ENCODE data around the gene DERA.
"Not testable (repeated sequence)": the region's sequence is repeated elsewhere in the genome, so short reads cannot be mapped to it uniquely, and the experiment has no call there.

The DERA gene

DNA sequence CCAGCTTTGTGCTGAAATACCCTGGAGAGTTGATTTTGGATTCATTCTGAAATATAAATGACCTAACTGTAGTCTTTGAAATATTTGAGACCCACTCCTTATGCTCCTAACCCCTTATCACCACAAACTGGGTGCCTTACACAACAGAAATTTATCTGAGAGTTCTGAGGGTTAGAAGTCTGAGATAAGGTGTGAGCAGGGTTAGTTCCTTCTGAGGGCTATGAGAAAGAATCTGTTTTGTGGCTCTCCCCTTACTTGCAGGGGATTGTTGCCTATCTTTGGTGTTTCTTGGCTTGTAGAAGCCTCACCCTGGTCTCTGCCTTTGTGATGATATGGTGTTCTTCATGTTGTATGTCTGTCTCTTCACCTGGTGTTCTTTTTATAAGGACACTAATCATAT, 91.7 kb downstream of the DERA start:
- no peak overlapping the region for H3K4me3 ChIP-seq (ENCODE audit: low read depth, low read length)

DNA sequence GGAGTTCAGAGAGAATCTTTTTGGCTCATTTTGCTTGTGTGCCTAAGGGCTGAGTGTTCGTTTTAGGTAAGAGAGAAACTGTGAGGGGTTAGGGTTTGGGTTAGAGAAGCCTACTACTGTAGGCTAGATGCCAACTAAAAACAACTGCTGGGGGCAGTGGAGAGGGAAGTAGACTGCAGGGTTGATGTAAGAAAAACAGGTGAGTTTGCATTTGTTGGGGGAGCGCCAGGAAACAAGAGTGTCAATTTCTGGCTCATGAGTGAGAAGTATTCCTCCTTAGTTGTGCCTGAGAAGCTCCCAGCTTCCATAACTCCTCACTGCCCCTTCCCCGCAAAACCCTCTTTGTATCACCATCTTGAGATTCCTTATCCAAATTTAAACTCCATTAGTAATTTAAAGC, 92.3 kb downstream of the DERA start:
- H3K4me3 ChIP-seq (ENCODE audit: low read depth, low read length): no peak overlapping the region

DNA sequence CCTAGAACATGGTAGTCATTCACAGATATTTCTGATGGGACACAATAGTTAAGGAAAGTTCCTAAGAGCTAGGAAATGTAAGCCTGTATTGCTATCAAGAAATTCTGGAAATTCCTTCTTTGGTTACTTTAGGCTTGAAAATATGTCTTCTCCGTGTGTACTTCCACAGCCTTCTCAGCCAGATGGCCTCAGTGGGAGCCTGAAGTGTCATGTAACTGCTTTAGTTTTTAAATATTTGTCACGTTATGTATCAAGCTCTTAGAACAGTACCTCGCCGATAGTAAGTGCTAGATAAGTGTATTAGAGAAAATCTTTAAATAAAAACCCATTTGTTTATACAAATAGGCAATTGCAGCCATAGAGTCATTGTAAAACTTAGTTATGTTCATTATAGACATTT, 95.6 kb downstream of the DERA start:
- no peak overlapping the region for H3K4me3 ChIP-seq (ENCODE audit: low read depth, low read length)

DNA sequence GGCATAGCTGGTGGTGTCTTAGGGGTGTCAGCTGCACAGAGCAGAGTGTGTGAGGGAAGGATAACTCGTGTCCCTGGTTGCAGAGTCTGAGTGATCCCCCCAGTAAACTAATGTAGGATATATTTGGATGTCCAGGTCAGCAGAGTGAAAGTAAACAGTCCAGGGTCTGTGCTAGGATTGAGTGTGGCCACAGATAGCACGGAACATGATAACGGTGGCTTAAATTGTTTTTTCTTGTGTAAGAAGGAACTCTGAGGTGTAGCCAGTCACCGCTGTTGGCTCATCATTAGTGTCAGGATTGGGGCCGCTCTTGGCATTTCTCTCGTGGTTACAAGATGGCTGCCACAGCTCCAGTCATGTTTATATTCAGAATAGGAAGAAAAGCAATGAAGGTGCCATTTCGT, 97.3 kb downstream of the DERA start:
- H3K4me3 ChIP-seq (ENCODE audit: low read depth, low read length): no peak overlapping the region

DNA sequence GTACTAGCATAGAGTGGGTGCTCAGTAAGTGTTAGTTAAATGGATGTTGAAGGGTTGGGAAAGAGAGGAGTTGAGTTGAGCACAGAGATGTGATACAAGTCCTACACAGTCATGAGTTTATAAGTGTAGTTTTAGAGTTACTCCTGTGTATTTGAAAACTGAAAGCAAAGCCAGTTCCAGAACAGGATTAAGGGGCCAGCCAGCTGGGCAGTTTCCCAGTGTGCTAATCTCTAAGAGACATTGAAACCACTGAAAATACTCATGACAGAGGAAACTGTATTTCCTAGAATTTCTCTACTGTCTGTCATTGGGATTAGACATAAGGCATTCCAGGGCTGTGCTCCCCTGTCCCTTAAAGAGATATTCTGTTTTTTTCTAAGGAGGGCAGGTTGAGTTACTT, 101.0 kb downstream of the DERA start:
- no peak overlapping the region for H3K4me3 ChIP-seq (ENCODE audit: low read depth, low read length)

DNA sequence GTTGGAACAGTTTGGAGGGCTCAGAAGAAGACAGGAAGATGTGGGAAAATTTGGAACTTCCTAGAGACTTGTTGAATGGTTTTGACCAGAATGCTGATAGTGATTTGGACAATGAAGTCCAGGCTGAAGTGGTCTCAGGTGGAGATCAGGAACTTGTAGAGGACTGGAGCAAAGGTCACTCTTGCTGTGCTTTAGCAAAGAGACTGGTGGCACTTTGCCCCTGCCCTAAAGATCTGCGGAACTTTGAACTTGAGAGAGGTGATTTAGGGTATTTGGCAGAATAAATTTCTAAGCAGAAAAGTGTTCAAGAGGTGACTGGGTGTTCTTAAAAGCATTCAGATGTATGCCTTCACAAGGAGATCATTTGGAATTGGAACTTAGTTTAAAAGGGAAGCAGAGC, 102.6 kb downstream of the DERA start:
- H3K4me3 ChIP-seq (ENCODE audit: low read depth, low read length): not testable (repeated sequence)

DNA sequence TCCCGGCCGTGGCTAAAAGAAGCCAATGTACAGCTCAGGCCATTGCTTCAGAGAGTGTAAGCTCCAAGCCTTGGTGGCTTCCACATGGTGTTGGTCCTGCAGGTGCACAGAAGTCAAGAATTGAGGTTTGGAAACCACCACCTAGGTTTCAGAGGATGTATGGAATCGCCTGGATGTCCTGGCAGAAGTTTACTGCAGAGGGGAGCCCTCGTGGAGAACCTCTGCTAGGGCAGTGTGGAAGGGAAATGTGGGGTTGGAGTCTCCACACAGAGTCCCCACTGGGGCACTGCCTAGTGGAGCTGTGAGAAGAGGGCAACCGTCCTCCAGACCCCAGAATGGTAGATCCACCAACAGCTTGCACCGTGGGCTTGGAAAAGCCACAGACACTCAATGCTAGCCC, 103.3 kb downstream of the DERA start:
- H3K4me3 ChIP-seq (ENCODE audit: low read depth, low read length): not testable (repeated sequence)

DNA sequence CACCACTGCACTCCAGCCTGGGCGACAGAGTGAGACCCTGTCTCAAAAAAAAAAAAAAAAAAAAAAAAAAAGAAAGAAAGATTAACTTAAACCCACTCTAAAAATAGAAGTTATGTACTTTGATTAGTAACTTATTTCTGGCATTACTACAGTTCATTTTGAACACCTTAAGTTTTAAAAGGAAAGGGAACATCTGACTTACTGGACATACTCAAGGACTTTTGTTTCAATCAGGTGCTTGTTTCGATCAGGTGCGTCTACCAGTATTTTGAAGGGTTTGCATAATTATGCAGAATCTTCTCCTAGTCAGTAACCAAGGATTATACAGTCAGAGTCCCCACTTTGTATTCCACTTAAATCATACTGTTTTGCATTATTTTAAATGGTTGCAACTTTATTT, 105.6 kb downstream of the DERA start:
- H3K4me3 ChIP-seq (ENCODE audit: low read depth, low read length): no peak overlapping the region

DNA sequence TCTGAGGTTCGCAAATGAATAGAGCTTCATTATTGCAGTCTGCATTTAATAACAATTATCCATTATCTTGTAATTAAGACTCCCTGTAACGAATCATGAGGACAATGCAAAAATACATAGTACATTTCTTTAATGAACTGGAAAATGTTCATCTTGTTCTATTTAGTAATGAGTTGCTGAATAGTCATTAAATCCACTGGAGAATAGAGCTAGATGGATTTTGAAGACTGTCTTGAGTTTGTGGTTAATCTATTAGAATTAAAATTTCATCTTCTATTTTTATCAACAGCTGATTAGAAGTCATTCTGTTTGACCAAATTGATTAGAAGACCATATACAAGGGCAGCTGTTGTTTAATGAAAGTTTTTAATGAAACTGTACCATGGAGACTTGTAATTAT, 107.2 kb downstream of the DERA start:
- H3K4me3 ChIP-seq (ENCODE audit: low read depth, low read length): no peak overlapping the region

DNA sequence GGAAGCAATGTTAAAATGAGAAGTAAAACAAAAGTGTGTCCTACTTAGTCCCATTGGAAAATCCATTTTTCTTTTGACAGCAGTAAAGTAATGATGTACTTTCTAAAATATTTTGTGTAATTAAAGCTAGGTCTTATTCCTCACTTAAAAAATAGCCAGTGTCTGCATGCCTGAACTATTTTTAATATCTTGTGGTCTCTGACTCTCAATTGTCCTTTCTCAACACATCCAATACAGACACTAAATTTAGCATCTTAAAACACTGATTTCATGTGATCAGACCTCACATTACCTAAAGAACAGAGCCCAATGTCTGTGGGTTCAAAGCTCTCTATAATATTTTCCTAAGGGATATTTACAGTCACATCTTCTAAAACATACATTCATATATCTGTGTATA, 108.0 kb downstream of the DERA start:
- H3K4me3 ChIP-seq (ENCODE audit: low read depth, low read length): no peak overlapping the region

DNA sequence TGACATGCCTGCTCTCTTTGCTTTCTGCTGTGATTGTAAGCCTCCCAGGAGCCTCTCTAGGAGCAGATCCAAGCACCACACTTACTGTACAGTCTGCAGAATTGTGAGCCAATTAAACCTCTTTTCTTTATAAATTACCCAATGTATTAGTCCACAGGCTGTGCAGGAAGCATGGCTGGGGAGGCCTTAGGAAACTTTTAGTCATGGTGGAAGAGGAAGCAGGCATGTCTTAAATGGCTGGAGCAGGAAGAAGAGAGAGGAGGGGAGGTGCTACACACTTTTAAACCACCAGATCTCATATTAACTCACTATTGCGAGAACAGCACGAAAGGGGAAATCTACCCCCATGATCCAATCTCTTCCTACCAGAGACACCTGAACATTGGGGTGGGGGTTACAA, 108.9 kb downstream of the DERA start:
- no peak overlapping the region for H3K4me3 ChIP-seq (ENCODE audit: low read depth, low read length)

DNA sequence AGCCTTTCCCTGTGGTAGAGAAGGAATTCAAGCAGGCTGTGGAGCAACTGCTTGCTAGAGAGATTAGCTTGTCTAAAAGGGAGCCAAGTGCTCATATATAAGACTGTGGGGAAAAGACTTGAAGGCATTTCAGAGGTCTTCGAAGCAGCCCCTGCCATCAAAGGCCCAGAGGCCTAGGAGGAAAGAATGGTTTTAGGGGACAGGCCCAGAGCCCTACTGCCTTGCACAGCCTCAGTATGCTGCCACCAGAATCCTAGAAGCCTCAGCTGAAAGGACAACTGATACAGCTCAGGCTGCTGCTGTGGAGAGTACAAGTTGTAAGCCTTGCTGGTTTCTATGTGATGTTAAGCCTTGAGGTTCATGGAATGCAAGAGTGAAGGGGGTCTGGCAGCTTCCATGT, 109.9 kb downstream of the DERA start:
- H3K4me3 ChIP-seq (ENCODE audit: low read depth, low read length): no peak overlapping the region

DNA sequence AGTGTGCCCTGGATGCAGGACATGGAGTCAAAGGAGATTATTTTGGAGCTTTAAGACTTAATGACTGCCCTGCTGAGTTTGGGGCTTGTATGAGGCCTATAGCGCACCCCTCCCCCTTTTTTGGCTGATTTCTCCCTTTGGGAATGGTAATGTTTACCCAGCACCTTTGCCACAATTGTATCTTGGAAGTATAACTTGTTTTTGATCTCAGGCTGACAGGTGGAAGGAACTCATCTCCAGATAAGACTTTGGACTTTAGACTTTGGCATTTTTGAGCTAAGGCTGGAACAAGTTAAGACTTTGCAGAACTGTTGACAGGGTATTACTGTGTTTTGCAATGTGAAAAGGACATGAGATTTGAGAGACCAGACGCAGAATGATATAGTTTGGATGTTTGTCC, 110.5 kb downstream of the DERA start:
- H3K4me3 ChIP-seq (ENCODE audit: low read depth, low read length): no peak overlapping the region

DNA sequence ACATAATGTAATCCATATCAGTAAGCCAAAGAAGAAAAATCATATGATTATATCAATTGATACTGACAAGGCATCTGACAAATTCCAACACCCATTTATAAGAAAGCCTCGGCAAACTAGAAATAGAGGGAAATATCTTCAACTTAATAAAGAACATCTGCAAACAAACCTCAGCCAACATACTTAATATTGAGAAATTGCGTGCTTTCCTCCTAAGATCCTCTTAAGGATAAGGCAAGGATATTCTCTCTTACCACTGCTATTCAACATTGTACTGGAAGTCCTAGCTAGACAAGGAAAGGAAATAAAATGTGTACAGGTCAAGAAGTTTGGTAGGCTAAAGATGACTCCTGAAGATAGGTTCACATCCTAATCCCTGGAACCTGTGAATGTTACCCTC, 115.9 kb downstream of the DERA start:
- no peak overlapping the region for H3K4me3 ChIP-seq (ENCODE audit: low read depth, low read length)

DNA sequence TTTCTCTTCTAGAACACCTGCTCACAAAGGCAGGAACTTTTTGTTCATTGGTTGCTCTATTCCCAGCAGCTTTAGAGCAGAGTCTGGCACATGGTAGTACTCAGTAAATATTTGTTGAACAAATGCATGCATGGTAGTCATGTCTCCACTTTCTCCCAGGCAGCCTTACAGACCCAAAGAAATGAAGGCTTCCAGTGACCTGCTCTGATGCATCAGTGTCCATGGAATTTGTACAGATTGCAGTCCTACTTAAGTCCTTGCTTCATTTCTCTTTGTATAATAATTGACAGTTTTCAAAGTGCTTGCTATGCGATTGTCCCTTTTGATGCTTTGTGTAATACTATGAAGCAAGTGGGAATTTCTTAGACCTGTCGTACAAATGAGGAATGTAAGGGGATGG, 119.6 kb downstream of the DERA start:
- no peak overlapping the region for H3K4me3 ChIP-seq (ENCODE audit: low read depth, low read length)

DNA sequence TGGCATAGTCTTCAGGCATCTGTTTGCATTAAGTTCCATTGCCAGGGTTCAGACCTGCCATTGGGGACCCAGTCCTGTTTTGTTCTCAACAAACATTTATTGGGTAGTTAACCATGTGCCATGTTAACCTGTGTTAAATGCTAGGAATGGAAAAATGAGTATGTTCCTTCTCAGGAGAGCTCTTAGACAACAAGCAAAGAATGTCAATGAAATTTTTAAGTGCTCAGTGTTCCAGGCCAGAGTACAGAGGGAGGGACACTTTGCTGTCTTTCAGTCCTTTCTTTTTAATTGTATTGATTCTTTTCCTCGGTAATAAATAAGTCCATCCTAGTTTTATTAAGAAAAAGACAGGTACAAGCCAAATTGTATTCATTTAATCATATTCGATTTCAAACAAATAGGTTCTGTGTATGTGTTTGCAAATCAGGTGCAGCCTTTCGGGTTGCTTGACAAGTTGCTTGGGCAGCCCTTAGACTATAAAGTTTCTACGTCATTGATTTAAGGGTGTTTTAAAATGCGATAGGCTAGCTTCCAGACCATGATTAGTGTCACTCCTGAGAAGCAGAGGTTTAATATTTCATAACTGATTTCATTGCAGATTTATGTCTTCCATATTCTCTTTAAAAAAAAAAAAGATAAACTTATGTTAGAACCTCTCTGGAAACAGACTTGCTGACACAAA, 123.1 kb downstream of the DERA start:
- no peak overlapping the region for H3K4me3 ChIP-seq (ENCODE audit: low read depth, low read length)

DNA sequence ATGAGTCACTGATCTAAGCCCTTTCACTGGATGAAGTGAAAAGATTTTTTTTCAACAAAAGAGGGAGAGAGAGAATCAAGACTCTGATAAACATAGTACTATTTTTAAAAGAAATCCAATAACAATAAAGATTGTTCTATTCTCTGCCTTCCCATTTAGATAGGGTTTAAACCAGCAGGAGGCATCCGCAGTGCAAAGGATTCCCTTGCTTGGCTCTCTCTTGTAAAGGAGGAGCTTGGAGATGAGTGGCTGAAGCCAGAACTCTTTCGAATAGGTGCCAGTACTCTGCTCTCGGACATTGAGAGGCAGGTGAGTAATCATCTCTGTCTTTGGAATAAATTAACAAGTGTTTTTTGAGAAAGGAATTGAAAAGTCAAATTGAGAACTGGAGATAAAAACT, 124.9 kb downstream of the DERA start:
- H3K4me3 ChIP-seq (ENCODE audit: low read depth, low read length): no peak overlapping the region

DNA sequence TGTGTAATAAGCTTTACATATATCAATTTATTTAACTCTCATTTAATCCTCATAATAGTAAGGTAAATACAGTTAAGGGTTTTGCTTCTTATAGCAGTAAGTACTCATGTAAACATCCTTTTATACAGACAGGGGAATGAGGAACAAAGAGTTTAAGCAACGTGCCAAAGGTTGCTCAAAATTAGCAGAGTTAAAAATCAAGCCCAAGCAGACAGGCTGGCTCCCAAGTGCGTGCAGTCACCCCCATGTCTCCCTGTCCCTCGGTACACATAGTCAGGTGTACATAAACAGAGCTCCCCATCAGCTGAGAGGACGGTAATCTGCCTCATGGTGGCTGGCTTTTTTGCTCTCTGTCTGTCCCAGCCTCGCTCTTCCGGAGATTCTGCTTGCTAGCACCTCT, 126.4 kb downstream of the DERA start:
- no peak overlapping the region for H3K4me3 ChIP-seq (ENCODE audit: low read depth, low read length)

DNA sequence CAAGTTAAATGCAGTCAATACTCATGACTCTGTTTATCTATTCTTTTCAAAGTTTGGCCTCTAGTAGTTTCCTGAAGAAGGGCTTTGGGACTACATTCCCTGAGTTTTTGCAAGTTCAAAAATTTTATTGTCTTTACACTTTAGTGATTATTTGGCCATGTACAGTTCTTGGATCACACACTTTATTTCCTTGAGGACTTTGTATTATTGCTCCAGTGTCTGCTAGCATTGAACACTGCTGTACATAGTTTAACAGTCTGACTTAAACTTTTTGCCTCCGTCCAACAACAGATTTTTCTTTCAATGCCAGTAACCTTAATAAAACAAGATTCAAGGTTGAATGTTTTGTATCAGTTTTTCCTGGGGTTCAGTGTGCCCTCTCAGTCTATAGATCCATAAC, 132.3 kb downstream of the DERA start:
- no peak overlapping the region for H3K4me3 ChIP-seq (ENCODE audit: low read depth, low read length)

DNA sequence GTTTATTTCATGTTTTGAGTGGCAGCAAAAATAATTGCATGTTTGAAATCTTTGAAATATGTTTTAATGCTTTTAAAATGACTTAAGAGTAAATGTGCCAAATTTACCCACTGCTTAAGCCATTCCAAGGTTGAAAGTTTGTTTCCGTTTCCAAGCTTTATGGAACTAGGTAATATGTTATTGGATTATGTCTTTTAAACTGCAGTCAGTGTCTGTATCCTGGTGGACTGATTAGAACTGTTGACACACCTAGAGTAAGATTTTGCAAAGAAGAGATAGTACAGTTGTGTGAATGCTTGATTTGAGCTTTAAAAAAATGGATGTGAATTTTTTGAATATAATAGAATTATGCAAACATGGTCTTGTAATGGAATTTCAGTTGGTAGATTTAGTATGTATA, 135.1 kb downstream of the DERA start:
- no peak overlapping the region for H3K4me3 ChIP-seq (ENCODE audit: low read depth, low read length)

DNA sequence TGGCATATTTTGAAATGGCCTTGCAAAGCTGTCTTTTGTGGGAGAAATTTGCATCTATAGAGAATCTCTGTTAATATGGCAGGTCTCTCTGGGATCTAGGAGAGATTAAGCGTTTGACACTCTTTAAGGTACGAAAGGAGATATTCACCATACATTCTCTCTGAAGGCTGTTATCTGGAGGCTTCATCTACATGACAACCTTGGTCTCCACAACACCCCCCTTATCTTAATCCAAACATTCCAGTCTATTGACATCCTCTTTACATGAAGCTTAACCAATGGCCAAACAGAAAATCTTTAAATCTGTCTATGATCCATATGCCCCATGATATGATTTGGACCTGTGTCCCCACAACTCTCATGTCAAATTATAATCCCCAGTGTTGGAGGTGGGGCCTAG, 137.4 kb downstream of the DERA start:
- no peak overlapping the region for H3K4me3 ChIP-seq (ENCODE audit: low read depth, low read length)

DNA sequence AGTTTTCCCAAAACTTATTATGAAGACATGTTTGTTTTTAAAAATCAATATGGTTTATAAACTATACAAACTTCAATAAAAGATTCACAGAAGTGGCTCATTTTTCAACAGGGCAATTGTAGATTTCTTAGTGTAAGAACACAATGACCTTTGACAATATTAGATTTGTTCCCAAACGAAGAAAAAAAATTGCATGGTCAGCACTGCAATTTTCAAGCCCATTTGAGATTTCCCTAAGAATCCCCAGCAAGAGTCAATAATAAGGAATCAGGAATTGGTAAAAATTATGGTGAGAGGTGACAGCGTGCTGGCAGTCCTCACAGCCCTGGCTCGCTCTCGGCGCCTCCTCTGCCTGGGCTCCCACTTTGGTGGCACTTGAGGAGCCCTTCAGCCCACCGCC, 145.8 kb downstream of the DERA start:
- no peak overlapping the region for H3K4me3 ChIP-seq (ENCODE audit: low read depth, low read length)

DNA sequence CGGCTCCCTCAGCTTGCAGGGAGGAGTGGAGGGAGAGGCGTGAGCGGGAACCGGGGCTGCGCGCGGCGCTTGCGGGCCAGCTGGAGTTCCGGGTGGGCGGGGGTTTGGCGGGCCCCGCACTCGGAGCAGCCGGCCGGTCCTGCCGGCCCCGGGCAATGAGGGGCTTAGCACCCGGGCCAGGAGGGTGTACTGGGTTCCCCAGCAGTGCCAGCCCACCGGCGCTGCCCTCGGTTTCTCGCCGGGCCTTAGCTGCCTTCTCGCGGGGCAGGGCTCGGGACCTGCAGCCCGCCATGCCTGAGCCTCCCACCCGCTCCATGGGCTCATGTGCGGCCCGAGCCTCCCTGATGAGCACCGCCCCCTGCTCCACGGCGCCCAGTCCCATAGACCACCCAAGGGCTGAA, 146.2 kb downstream of the DERA start:
- H3K4me3 ChIP-seq (ENCODE audit: low read depth, low read length): not testable (repeated sequence)

DNA sequence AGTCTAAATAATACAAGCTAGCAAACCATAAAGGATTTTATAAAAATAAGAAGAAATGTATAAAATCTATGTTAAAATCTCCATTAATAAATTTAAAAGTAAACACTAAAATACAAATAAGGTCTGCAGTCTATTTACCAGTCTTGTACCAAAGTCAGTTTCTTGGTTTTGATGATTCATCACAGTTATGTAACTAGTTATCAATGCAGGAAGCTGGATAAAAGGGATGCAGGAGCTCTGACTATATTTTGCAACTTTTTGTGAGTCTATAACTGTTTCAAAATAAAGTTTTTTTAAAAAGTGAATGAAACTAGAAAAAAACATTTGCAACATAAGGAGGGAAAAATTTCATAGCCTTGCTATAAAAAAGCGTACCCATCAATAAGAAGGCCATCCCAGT, 151.5 kb downstream of the DERA start:
- no peak overlapping the region for H3K4me3 ChIP-seq (ENCODE audit: low read depth, low read length)
